Panc1 (cell line): ENCODE data around the gene ERLEC1.

ENCODE experiments used
- CTCF ChIP-seq: fragments of 450-650 bp; IDR thresholded peaks from 2 replicates; pipeline ENCODE4 v1.5.1; 2017; ENCODE audit warnings: mild to moderate bottlenecking
- SIN3A ChIP-seq: IDR thresholded peaks from 2 replicates; pipeline ENCODE4 v1.6.1; 2012; ENCODE audit warnings: low read depth, mild to moderate bottlenecking, low read length, moderate library complexity, borderline replicate concordance; ENCODE audit not compliant: insufficient read depth

- TF ChIP-seq SIN3A, result no peak
- TF ChIP-seq CTCF, result no peak
Observed at GRCh38 chr2:53867773-53868172, 80.9 kb downstream of the ERLEC1 start.
